ENCODE data around the gene BCR.

- TF ChIP-seq POLR2A (IDR thresholded peaks at IDR 0.05; ENCODE audit: low read length) (no peak), GATA1 (IDR thresholded peaks at IDR 0.05; ENCODE audit: low read depth, low read length) (no peak)
Observed at GRCh38 chr22:23144432-23144831, 35.9 kb upstream of the BCR start.
